BLaER1 treated with 17β-estradiol and CSF1 and Interleukin-3, amounts not matched to agents 10 nM and 100 nM (cell line): ENCODE results near the gene KPTN.
A peak's percentile ranks its signal among the peaks of the same experiment; 100 is the strongest.

Experiments
- H3K27ac ChIP-seq, 11 experiments: shearing (Covaris generic); formaldehyde crosslinking; 2 replicates each; pipeline ENCODE4 v1.8.1; 2022
- H3K27me3 ChIP-seq, 11 experiments: shearing (Covaris generic); formaldehyde crosslinking; 2 replicates each; pipeline ENCODE4 v1.8.1; 2022
- H3K36me3 ChIP-seq, 11 experiments: shearing (Covaris generic); formaldehyde crosslinking; 2 replicates each; pipeline ENCODE4 v1.8.1; 2022
- H3K4me1 ChIP-seq, 10 experiments: shearing (Covaris generic); formaldehyde crosslinking; 2 replicates each; pipeline ENCODE4 v1.8.1; 2022
- H3K4me2 ChIP-seq, 11 experiments: shearing (Covaris generic); formaldehyde crosslinking; 2 replicates each; pipeline ENCODE4 v1.8.1; 2022
- H3K4me3 ChIP-seq, 10 experiments: shearing (Covaris generic); formaldehyde crosslinking; 2 replicates each; pipeline ENCODE4 v1.8.1; 2022
- H3K9ac ChIP-seq, 11 experiments: shearing (Covaris generic); formaldehyde crosslinking; 2 replicates each; pipeline ENCODE4 v1.8.1; 2022
- H3K9me3 ChIP-seq, 11 experiments: shearing (Covaris generic); formaldehyde crosslinking; replicated peaks in 1 of 11; 2 replicates each; pipeline ENCODE4 v1.8.1; 2022
- H4K20me1 ChIP-seq, 11 experiments: shearing (Covaris generic); formaldehyde crosslinking; 2 replicates each; pipeline ENCODE4 v1.8.1; 2022
- Cebpa-rat ChIP-seq, 11 experiments: shearing (Covaris generic); IDR thresholded peaks; 2 replicates each; pipeline ENCODE4 v1.8.1; 2022

KPTN gene

DNA sequence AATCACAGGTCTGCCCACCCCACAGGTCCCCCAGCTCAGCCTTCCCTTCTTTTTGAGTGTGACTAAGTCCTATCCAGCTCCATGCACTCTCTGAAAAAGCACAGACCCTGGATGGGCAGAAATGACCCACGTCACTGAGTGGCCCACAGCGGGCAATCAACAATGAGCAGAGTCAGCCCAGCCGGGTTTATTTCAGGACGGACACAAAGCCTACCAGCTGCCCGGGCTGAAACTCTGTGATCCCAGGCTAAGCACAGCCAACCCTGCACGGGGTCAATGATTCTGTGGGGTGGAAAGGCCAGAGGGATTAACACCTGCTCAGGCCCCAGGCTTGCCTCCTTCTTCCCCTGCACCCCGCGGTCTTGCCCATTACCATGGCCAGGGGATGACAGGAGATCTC is 22.4 kb upstream of the KPTN start:
- Histone ChIP-seq H3K4me3 (no peak overlapping the region), H3K9ac (peak overlapping the region in 7 of 11 experiments; percentile 10 to 71 (median 25); a peak in 4 of 22 replicates), H3K27me3 (no peaks in the 10 kb centered on the region), H3K4me2 (no peak overlapping the region), H3K4me1 (peaks cover 24 to 48% (median 41%) of the 10 kb centered on the region in 10 experiments), H3K9me3 (no peaks in the 10 kb centered on the region), H4K20me1 (peaks cover 85 to 100% (median 95%) of the 10 kb centered on the region in 11 experiments), H3K36me3 (peaks cover 16 to 83% (median 49%) of the 10 kb centered on the region in 11 experiments), H3K27ac (peak overlapping the region in 1 of 11 experiments; percentile 51; a peak in 1 of 22 replicates)
- TF ChIP-seq Cebpa-rat (IDR thresholded peaks at IDR 0.05) = no peak

DNA sequence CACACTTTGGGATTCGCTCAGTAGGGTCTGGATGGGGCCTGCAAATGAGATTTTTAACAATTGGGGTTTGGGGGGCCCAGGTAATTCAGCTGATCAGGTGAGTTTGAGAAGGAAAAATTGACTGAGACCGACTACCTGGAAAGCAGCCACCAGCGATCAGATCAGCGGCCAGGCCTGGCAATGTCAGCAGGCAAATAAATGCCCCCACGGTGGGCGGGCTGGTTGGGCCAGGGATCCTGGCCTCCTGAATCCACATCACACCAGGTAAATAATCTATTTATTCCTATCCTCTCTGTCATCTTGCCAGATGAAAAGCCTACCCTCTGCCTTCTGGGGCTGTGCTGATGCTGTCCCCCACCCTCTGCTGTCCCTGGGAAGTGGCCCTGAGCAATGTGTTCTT is 21.5 kb upstream of the KPTN start:
- Histone ChIP-seq H3K27me3 (no peaks in the 10 kb centered on the region), H3K4me1 (peaks cover 24 to 38% (median 33%) of the 10 kb centered on the region in 10 experiments), H3K9ac (no peak overlapping the region), H3K4me2 (no peak overlapping the region), H3K9me3 (no peaks in the 10 kb centered on the region), H3K4me3 (no peak overlapping the region), H4K20me1 (peaks cover 80 to 100% (median 95%) of the 10 kb centered on the region in 11 experiments), H3K27ac (no peak overlapping the region), H3K36me3 (peaks cover 25 to 83% (median 56%) of the 10 kb centered on the region in 11 experiments)
- no peak for TF ChIP-seq Cebpa-rat (IDR thresholded peaks at IDR 0.05)

DNA sequence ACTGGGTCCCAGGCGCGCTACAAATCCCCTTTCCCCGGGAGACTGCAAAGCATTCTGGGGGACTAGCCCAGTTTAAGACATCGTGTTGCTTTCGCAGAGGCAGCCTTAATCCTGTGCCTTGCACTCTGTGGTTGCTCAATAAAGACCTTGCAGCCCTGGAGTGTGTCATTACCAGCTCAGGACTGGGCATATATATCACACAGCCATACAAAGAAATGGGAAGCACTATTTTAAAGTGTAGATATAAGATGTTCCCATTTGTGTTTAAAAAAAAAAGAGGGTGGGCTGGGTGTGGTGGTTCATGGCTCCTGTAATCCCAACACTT is 19.8 kb upstream of the KPTN start:
- H3K4me2 ChIP-seq = no peak overlapping the region
- no peak overlapping the region for H3K27ac ChIP-seq
- H3K36me3 ChIP-seq = peaks cover 39 to 87% (median 66%) of the 10 kb centered on the region in 11 experiments
- no peak for TF ChIP-seq Cebpa-rat (IDR thresholded peaks at IDR 0.05)
- no peaks in the 10 kb centered on the region for H3K27me3 ChIP-seq
- H3K9ac ChIP-seq = peak overlapping the region in 1 of 11 experiments; percentile 31; a peak in 2 of 22 replicates
- H4K20me1 ChIP-seq = peaks cover 75 to 100% (median 94%) of the 10 kb centered on the region in 11 experiments
- no peaks in the 10 kb centered on the region for H3K9me3 ChIP-seq
- H3K4me3 ChIP-seq = no peak overlapping the region
- peaks cover 20 to 24% (median 22%) of the 10 kb centered on the region in 10 experiments for H3K4me1 ChIP-seq

DNA sequence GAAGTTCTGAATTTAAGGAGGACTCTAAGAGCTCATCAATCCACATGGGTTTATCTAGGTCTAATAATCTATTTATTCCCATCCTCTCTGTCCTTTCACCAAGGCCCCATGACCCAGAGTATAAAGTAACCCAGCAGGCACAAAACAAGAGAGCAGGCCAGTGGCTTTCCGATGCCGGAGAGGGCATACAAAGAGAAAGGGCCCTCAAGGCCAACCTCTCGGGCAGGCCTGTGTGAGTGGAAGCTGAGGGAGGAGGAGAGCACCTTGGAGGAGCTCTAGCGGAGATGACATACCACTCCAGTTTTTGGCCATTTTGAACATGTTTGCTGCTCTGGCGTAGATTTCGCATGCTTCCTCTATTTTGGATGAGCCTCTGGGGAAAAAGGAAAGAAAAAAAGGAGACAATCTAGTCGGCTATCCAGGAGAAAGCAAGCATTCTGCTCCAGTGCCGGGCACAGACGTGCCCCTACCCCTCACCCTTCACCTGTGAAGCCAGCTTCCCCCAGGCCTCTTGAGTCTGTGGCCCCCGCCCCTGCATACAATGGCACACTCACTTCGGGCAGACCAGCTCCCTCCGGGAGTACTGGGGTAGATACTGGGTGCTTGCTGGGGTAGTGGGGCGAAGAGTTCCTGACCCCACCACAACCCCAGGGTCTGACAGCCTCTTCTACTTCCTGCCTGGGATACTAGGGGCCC is 19.3 kb upstream of the KPTN start:
- no peaks in the 10 kb centered on the region for H3K9me3 ChIP-seq
- H3K36me3 ChIP-seq = peaks cover 39 to 92% (median 71%) of the 10 kb centered on the region in 11 experiments
- H3K9ac ChIP-seq = peak overlapping the region in 1 of 11 experiments; percentile 31; a peak in 2 of 22 replicates
- no peaks in the 10 kb centered on the region for H3K27me3 ChIP-seq
- H4K20me1 ChIP-seq = peaks cover 74 to 100% (median 94%) of the 10 kb centered on the region in 11 experiments
- no peak overlapping the region for H3K4me3 ChIP-seq
- TF ChIP-seq Cebpa-rat (IDR thresholded peaks at IDR 0.05) = no peak
- no peak overlapping the region for H3K27ac ChIP-seq
- no peak overlapping the region for H3K4me2 ChIP-seq
- peaks cover 15 to 19% (median 17%) of the 10 kb centered on the region in 10 experiments for H3K4me1 ChIP-seq

DNA sequence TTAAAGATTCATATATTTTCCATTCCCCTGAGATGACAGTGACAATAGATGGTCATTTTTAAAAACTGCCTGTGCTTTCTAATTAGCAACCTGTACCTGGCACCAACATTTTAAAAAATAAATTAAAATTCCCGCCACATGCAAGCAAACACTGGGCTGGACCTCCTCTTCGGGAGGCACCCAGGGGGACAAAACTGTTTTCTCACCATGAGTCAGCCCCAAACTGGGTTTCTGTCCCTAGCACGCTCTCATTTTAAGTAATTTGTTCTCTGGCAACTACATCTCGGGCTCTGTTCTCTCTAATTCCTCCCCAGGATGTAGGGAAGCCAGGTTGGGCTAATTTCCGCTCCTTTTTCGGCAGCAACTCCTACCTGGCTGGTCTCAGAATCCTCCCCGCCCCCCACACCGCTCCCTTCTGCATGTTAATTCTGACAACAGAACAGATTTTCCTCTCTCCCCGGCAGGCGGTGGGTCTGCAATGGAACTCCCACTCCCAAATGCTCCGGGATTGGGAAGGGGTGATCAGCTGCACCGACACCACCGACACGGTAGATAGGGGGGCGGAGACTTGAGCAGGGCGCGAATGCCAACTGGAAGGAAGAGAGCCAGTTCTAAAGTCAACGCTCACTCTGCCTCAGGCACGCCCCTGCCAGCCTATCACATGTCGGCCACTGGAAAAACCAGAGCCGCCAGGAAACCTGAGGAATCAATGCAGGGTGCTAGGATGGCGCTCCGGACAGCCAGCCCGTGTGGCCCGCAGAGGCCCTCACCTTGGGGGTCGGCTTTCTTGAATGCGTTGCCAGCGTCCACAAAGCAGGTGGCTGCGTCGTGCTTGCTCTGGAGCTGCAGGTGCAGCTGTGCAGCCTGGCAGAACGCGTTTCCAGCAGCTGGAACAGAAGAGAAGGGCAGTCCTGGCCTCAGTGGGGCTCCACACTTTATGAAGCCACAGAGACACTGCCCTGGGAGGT is 16.1 kb upstream of the KPTN start:
- no peak overlapping the region for H3K4me3 ChIP-seq
- no peak overlapping the region for H3K4me2 ChIP-seq
- peaks cover 0 to 32% (median 30%) of the 10 kb centered on the region in 10 experiments; a peak in 16 of 20 replicates for H3K4me1 ChIP-seq
- no peak for TF ChIP-seq Cebpa-rat (IDR thresholded peaks at IDR 0.05)
- no peak overlapping the region for H3K9ac ChIP-seq
- H4K20me1 ChIP-seq = peaks cover 74 to 100% (median 94%) of the 10 kb centered on the region in 11 experiments
- H3K27ac ChIP-seq = no peak overlapping the region
- no peaks in the 10 kb centered on the region for H3K27me3 ChIP-seq
- no peaks in the 10 kb centered on the region for H3K9me3 ChIP-seq
- peaks cover 39 to 99% (median 83%) of the 10 kb centered on the region in 11 experiments for H3K36me3 ChIP-seq

DNA sequence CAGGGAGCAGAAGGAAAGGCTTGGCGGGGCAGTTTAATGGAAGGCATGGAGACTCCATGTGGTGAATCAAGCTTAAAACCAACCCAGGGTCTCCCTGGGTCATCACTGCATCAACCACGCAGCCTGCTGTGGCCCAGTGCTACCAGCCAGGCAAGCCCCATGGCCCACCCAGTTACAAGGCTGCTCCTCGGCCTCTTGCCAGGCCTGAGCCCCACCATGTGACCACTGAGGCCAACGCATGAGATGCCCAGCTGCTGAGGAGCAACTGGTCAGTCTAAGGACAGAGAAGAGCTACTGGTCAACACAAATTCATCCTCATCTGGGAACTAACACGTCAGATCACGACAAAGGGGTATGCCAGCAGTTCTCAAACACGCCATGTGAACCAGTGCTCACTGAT is 15.4 kb upstream of the KPTN start:
- Histone ChIP-seq H3K4me1 (peaks cover 0 to 40% (median 38%) of the 10 kb centered on the region in 10 experiments; a peak in 16 of 20 replicates), H3K9ac (no peak overlapping the region; a peak in 1 of 22 replicates), H3K4me3 (no peak overlapping the region), H3K9me3 (no peaks in the 10 kb centered on the region), H3K27me3 (no peaks in the 10 kb centered on the region), H3K36me3 (peaks cover 39 to 98% (median 80%) of the 10 kb centered on the region in 11 experiments), H3K27ac (no peak overlapping the region), H4K20me1 (peaks cover 74 to 100% (median 94%) of the 10 kb centered on the region in 11 experiments), H3K4me2 (no peak overlapping the region)
- TF ChIP-seq Cebpa-rat (IDR thresholded peaks at IDR 0.05) = no peak

DNA sequence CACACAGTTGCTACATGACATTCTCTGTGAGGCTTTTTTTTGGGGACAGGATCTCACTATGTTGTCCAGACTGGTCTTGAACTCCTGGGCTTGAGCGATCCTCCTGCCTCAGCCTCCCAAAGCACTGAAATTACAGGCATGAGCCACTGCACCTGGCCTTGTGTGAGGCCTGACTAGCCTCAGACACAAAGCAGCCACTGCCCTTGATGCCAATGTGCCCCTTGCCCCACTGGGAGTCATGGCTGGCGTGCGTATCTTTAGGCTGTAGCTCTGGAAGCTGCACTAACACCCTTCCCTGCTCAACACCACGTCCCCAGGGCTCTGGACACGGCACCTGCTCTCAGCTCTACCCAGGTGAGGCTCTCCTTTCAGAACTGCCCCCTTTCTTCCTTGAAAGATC is 14.5 kb upstream of the KPTN start:
- Histone ChIP-seq H3K36me3 (peaks cover 36 to 98% (median 77%) of the 10 kb centered on the region in 11 experiments), H3K9me3 (no peaks in the 10 kb centered on the region), H3K27ac (no peak overlapping the region), H4K20me1 (peaks cover 66 to 100% (median 94%) of the 10 kb centered on the region in 11 experiments), H3K4me3 (no peak overlapping the region), H3K9ac (peak overlapping the region in 1 of 11 experiments; percentile 7; a peak in 1 of 22 replicates), H3K4me2 (no peak overlapping the region), H3K4me1 (peaks cover 0 to 48% (median 46%) of the 10 kb centered on the region in 10 experiments; a peak in 16 of 20 replicates), H3K27me3 (no peaks in the 10 kb centered on the region)
- TF ChIP-seq Cebpa-rat (IDR thresholded peaks at IDR 0.05) = no peak

DNA sequence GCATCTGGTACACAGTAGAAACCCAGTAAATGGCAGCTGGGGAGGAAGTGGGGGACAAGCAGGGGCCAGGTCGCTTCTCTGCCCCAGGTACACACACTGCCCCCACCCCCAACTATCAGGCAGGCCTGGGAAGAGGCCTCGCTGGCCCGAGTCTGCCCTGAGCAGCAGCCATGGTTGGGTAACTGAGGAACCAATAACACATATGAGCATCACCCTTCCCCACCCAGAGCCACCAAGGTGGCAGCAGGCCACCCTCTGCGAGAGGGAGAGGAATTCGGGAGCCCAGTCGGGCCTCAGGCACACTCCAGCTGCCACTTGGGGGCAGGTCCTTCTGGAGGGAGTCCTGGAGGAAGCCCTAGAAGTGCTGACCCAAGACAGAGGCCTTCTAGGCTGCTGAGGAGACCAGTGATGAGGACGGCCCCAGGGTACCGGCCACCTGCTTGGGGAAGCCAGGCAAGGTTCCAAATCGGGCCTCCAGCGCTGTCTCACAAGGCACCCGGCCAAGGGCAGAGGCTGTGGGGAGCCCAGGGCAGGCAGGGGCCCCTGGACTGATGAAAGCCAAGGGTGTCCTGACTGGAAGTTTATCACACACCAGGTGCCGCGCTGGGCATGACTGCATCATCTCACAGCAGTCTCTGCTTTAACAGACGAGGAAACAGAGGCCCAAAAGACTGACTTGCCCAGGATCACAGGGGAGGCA is 14.0 kb upstream of the KPTN start:
- Histone ChIP-seq H4K20me1 (peaks cover 60 to 100% (median 93%) of the 10 kb centered on the region in 11 experiments), H3K4me3 (no peak overlapping the region), H3K36me3 (peaks cover 30 to 98% (median 77%) of the 10 kb centered on the region in 11 experiments), H3K9ac (peak overlapping the region in 2 of 11 experiments; percentile 7 to 21; a peak in 2 of 22 replicates), H3K4me2 (peak overlapping the region in 7 of 11 experiments; percentile 39 to 77 (median 72); a peak in 8 of 22 replicates), H3K4me1 (peaks cover 0 to 54% (median 46%) of the 10 kb centered on the region in 10 experiments; a peak in 16 of 20 replicates), H3K27me3 (no peaks in the 10 kb centered on the region), H3K9me3 (no peaks in the 10 kb centered on the region), H3K27ac (no peak overlapping the region)
- TF ChIP-seq Cebpa-rat (IDR thresholded peaks at IDR 0.05) = no peak
